Occipital lobe (tissue), 2 donors: ENCODE data around the gene DDAH2. TPM values are rescaled to one million over a fixed set of nuclear protein-coding genes. Genes with fewer than 3 reads are reported as not detected.

Experiments used
- DNase-seq: peaks from one replicate; lab custom pipeline; 2025; lab: John Stamatoyannopoulos, UW
- total RNA-seq: library from RNA; depleted of rRNA; stranded (reverse); fragments of >200 nt; gene quantifications from one replicate; pipeline ENCODE4 v1.2.3, GENCODE V29; 2014

DDAH2 gene
- total RNA-seq, 1 donor from 2014 or later = 117 TPM

- no peak for DNase-seq
Measured at GRCh38 chr6:31761343-31761742, 32.2 kb upstream of the DDAH2 start.

- no peak for DNase-seq
Measured at GRCh38 chr6:31760790-31761189, 31.7 kb upstream of the DDAH2 start.

- DNase-seq = no peak
Measured at GRCh38 chr6:31758281-31758680, 29.2 kb upstream of the DDAH2 start.

- no peak for DNase-seq
Measured at GRCh38 chr6:31752739-31753319, 23.7 kb upstream of the DDAH2 start.

GRCh38 chr6:31750411-31751022 lies 21.4 kb upstream of the DDAH2 start:
- DNase-seq = no peak

- no peak for DNase-seq
Measured at GRCh38 chr6:31749301-31750036, 20.4 kb upstream of the DDAH2 start.

GRCh38 chr6:31744422-31744821 lies 15.3 kb upstream of the DDAH2 start:
- DNase-seq = no peak

- no peak for DNase-seq
Measured at GRCh38 chr6:31742894-31743293, 13.8 kb upstream of the DDAH2 start.

- no peak for DNase-seq
Measured at GRCh38 chr6:31741815-31742214, 12.7 kb upstream of the DDAH2 start.

- no peak for DNase-seq
Measured at GRCh38 chr6:31740397-31741223, 11.5 kb upstream of the DDAH2 start.

GRCh38 chr6:31739639-31740396 lies 10.7 kb upstream of the DDAH2 start, which contains the start of gene MSH5:
MSH5 (plus strand) TSS chr6:31740005; CDS start chr6:31740467, 462 bp downstream.
- DNase-seq = peak; percentile 97

GRCh38 chr6:31737991-31738979 lies 9.2 kb upstream of the DDAH2 start:
- DNase-seq = no peak

- DNase-seq = no peak
Measured at GRCh38 chr6:31737315-31737990, 8.4 kb upstream of the DDAH2 start.

GRCh38 chr6:31736768-31737314 lies 7.7 kb upstream of the DDAH2 start:
- no peak for DNase-seq

GRCh38 chr6:31736021-31736767 lies 7.1 kb upstream of the DDAH2 start, which contains the start of gene CLIC1:
CLIC1 (minus strand) TSS chr6:31736530; CDS start chr6:31736300, 230 bp downstream.
- no peak for DNase-seq

GRCh38 chr6:31734821-31735406 lies 5.8 kb upstream of the DDAH2 start:
- no peak for DNase-seq

GRCh38 chr6:31734247-31734820 lies 5.2 kb upstream of the DDAH2 start:
- DNase-seq = no peak
